Measurements from ENCODE around the gene LAP3. TPM values are rescaled to one million over a fixed set of nuclear protein-coding genes. Genes with fewer than 3 reads are reported as not detected.
"Not testable (repeated sequence)": the region's sequence is repeated elsewhere in the genome, so short reads cannot be mapped to it uniquely, and the experiment has no call there.

Gene LAP3
- total RNA-seq, 2 experiments from 2014 or later: 91.0 to 94.8 TPM

DNA sequence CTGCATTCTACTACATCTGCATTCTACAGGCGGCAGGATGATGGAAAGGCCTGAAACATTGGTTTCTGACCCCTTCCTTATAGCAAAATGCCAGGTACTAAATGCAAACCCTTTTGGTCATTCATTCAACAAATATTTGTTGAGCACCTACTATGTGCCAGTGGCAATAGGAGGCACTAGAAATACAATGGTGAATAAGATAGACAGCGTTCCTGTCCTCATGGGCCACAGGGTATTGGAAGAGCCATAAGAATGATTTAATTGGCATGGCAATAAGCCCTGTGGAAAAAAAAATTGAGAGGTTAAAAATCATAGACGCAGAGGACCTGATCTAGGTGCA, 17.3 kb upstream of the LAP3 start:
- CTCF ChIA-PET: interaction anchor here (1.3 kb wide), 1 partner anchor 93 kb away, joined by 3 read pairs; no protein-coding TSS in a partner anchor
- POLR2A ChIA-PET: no interaction called here

DNA sequence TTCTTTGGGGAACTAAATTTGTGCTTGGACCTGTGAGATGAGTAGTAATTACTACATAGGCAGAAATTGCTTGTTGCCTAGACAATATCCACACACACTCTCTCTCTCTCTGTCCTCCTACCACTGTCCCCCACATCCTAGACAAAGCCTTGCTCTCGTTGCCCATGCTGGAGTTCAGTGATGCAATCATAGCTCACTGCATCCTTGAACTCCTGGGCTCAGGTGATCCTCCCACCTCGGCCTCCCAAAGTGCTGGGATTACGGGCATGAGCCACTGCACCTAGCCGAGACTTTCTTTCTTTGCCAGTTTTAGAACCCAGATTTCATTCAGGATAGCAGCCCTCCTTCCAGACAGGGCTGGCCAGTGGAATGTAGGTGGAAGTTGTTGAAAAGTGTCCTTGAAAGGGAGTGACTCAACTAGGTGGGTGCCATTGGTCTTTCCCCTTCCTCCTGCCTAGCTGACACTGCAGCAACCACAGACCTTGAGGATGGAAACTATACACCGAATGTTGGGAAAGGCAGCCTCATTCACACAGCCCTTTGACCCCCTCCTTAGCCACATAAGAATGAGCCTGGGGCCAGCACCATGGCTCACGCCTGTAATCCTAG, 16.8 kb upstream of the LAP3 start:
- ChIA-PET CTCF (interaction anchor here (1.3 kb wide), 1 partner anchor 93 kb away, joined by 3 read pairs; no protein-coding TSS in a partner anchor), POLR2A (no interaction called here)

DNA sequence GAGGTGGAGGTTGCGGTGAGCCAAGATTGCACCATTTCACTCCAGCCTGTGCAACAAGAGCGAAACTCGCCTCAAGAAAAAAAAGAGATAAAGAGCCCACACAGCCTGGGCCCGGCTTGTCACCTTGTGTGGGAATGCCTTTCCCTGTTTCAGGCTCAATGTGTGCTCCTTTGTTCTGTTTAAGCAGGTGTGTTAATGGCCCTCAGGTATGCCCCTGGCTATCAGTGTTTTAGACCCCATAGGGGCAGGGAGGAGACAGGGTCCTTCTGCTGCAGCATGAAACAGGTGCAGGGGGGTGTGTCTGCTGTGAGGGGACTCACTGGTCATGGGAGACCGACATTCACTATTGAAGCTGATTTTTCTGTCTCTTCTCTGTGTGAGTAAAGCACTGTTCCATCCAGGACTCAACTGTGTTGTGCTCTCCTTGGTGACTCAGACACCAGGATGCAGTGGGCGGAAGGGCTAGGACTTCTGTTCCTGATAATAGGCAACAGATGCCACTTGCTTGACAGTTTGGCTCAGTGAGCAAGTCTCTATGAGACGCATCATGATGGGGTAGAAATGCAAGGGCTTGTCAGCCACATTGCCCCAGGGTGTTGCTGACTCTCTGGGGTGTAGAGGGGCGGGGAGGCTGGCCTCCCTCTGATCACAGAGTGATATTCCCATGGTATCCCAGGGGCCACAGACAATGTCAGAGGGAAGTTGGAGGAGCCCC, 15.6 kb upstream of the LAP3 start:
- CTCF ChIA-PET: no interaction called here
- POLR2A ChIA-PET: no interaction called here

DNA sequence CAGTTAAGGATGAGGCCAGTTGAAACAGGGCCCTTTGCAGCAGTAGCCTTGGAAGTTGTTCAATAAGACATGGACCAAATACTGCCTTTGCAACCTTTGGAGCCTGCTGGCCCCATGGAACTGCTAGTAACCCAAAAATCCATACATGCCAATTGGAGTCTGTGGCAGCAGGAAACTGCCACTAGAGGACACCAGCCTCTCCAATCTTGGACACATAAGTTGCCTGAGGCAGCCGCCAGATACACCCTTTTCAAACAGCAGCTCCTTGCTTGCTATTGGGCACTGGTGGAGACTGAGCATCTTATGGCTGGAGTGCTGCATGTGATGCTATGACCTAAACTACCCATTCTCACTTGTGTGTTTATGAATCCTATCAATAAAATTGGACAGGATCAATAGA, 14.8 kb upstream of the LAP3 start:
- CTCF ChIA-PET: interaction anchor here (1.6 kb wide), 1 partner anchor 13 kb away, joined by 3 read pairs; no protein-coding TSS in a partner anchor
- POLR2A ChIA-PET: no interaction called here

DNA sequence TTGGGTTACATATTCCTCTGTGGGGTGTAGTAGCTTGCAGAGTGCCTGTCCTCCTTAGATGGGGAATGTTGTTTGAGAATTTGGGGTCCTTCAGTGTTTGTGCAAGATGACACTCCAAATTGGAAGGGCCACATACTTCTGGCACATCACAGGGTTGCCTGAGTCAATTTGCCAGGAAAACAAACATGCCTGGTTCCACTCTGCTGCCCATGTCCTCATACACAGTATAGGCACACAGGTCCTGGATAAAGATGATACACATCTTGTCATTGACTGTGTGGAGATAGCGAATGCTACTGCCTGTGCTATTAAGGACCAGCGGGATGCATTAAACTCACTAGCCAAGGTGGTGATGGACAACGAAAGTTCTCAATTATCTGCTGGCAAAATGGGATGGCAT, 11.2 kb upstream of the LAP3 start:
- POLR2A ChIA-PET: no interaction called here
- CTCF ChIA-PET: no interaction called here

DNA sequence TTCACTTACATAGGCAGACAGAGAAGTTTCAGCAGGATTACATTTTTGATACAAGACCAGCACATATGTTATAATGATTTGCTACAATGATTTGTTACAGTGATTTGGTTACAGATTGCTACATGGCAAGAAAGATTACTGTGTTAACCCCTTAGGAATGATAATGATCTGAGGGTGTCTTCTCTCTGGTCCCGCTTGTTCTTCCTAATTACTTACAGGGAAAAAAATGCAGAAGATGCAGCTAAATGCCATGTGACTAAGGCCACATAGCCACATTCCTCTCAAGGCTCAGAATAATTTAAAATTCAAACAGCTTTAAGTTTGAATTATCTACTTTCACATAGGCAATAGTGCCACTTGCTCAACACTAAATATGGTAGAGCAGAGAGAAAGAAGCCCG, 9.7 kb upstream of the LAP3 start:
- CTCF ChIA-PET: no interaction called here
- POLR2A ChIA-PET: no interaction called here

DNA sequence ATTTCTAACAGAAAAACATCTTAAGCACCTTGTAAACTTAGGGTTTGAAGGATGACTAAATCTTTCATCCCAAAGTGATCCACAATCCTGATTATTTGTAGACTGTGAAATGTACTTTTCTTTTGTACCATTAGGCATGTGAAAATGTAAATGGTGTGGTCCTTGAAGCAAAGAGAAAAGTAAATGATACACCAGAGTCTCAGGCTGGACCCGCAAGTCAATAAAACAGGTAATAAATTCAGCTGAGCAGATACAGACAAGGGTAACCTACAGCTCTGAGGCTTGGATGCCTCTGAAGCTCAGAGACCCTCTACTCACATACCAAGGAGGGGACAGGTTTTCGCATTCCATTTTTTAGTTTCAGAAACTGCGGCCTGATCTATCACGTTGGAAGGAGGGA, 2.8 kb upstream of the LAP3 start:
- POLR2A ChIA-PET: no interaction called here
- CTCF ChIA-PET: interaction anchor here (1.6 kb wide), 1 partner anchor 25 kb away, joined by 3 read pairs; no protein-coding TSS in a partner anchor

DNA sequence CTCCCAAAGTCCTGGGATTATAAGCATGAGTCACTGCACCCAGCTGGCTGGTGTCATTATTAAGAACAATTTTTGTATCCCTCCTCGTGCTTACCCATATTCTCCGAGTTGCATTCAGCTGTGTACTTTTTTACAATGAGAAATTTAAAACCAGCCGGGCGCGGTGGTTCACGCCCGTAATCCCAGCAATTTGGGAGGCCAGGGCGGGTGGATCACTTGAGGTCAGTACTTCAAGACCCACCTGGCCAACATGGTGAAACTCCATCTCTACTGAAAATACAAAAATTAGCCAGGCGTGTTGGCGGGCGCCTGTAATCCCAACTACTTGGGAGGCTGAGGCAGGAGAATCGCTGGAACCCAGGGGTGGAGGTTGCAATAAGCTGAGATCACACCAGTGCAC, 1.8 kb upstream of the LAP3 start:
- CTCF ChIA-PET: interaction anchor here (0.5 to 1.5 kb wide), 2 partner anchors 26 to 36 kb away, joined by 3 read pairs; no protein-coding TSS in a partner anchor
- POLR2A ChIA-PET: not testable (repeated sequence)

DNA sequence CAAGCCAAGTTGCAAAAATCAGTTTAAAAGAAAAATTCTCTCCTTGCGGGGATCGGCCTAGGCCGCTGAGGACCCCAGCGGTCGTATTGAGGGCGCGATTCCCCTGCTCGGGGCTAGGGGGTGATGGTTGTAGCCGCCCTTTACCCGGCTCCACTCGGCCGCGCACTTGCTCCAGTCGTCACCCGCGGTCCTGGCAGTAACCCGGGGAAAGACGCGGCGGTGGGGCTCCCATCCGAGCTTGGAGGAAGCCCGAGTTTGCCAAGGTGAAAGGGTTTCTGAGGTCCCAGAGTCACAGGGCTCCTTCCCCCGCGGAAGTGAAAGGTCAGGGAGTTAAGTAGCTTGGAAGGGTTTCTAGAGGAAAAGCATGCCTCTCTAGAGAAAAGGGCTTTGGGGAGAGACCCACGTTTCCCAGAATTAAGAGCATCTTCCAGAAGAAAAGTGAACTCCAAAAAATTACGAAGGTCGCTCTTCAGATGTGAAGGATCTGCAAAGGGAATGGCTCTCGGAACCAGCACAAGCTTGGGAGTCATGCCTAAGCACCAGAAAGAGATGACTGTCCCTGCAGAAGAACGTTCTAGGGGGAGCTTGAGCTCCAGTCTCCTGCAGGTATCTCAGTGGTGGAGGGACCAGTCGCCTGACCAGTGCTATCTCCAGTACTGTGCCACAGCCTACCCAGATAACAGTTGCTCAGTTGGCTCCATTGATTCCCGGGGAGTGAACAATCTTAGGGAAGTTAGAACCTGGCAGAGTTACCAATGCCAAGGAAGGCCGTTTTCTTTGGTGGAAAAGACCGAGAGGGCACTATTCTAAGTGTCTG, 875 bp downstream of the LAP3 start:
- ChIA-PET POLR2A (interaction anchor here (0.6 to 1.3 kb wide), 3 partner anchors 26 to 37 kb away, joined by 3 to 13 read pairs (median 5); partner anchors contain the start of gene MED28), CTCF (interaction anchor here (0.8 to 1.6 kb wide), 2 partner anchors 29 to 37 kb away, joined by 3 to 8 read pairs; partner anchors contain the start of gene MED28)

DNA sequence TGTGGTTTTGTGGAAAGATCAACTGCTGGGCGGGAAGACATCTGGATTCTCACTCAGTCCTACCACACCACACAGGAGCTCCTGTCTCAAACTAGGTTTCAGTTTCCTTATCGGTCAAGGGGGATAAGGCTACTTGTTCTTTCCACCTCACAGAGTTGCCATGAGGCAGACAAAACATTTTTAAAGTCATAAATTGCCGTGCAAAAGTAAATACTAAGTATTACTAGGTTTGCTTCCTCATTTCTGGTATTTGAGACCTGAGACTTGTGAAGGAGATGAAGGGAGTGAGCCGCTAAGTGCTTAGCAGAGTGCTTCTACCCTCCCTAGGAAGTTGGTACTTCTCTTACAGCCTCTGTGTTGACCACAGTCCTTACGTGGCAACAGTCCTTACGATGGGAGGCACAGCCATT, 1.5 kb downstream of the LAP3 start:
- ChIA-PET CTCF (interaction anchor here (0.8 to 1.6 kb wide), 2 partner anchors 29 to 36 kb away, joined by 3 to 8 read pairs; partner anchors contain the start of gene MED28), POLR2A (interaction anchor here (0.6 to 1.3 kb wide), 3 partner anchors 26 to 36 kb away, joined by 3 to 13 read pairs (median 5); partner anchors contain the start of gene MED28)

DNA sequence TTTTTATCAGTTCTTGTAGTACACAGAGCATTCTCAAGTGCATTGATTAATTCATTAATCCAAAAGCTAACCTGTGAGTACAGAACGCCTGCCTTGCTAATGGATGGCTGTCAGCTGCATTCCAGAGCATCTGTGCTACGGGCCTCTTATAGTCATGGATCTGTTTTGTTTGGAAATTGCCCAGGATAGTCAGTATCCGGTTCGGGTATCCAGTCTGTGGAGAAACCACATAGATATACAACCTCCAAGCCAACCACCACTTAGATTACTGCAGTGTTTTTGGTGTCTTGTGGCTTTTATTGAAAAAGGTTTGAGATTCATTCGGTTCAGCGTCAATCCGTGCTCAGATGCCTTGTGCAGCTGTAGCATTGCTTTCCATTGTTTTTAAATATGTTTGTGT, 4.0 kb downstream of the LAP3 start:
- CTCF ChIA-PET: no interaction called here
- POLR2A ChIA-PET: no interaction called here

DNA sequence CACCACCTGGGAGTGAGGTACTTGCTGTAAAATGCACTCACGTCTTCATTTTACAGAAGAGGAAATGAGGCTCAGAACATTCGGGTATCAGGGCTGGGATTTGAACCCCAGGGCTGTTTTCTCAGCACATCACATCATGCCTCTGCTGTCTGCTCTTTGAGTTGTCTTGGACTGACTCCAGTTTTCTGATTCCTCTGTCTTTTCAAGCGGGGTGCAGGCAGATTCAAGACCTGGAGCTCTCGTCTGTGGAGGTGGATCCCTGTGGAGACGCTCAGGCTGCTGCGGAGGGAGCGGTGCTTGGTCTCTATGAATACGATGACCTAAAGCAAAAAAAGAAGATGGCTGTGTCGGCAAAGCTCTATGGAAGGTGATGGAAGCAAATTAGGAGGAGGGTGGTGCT, 6.3 kb downstream of the LAP3 start:
- CTCF ChIA-PET: no interaction called here
- POLR2A ChIA-PET: no interaction called here

DNA sequence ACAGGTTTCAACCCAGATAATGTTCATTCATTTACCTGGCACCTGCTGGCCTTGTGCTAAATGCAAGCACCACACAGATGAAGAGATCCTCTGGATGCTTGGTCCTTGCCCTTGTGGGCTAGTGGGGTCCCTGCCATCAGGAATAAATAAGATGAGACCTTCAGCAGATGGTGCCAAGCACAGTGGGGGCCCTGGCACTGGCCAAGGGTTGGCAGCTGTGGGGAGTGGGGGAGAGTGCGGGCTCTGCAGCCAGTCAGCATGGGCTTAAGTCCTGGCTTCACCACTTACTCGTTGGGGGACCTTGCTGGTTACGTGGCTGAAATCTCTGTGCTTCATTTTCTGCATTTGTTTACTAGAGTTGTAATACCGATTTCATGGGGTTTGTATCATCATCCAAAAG, 6.9 kb downstream of the LAP3 start:
- CTCF ChIA-PET: no interaction called here
- POLR2A ChIA-PET: no interaction called here

DNA sequence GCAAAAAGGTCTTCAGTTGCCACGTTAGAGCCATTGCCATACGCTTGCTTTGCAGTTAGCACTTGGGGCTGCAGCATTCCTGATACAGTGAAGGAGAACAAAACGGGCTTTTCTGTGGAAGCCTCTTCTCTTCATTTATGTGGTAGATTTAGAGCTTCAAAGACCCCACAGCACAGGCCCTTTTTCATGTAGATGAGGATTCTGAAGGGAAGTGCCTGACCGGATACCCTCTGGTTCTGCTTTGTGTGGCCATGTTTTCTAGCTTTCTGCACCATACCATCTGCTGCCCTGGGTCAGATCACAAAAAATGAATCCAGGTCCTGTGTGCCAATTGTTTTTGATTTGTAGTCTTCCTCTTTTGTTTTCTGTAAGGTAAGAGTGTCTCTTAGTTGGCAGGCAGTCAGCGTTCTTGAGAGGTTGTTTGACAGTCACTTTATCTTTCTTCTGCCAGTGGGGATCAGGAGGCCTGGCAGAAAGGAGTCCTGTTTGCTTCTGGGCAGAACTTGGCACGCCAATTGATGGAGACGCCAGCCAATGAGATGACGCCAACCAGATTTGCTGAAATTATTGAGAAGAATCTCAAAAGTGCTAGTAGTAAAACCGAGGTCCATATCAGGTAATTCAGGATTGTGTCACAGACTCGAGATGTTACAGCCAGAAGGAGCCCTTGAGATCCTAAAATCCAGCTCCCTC, 7.7 kb downstream of the LAP3 start:
- CTCF ChIA-PET: no interaction called here
- POLR2A ChIA-PET: interaction anchor here (0.7 kb wide), 1 partner anchor 29 kb away, joined by 3 read pairs; the partner anchor contains the start of gene MED28

DNA sequence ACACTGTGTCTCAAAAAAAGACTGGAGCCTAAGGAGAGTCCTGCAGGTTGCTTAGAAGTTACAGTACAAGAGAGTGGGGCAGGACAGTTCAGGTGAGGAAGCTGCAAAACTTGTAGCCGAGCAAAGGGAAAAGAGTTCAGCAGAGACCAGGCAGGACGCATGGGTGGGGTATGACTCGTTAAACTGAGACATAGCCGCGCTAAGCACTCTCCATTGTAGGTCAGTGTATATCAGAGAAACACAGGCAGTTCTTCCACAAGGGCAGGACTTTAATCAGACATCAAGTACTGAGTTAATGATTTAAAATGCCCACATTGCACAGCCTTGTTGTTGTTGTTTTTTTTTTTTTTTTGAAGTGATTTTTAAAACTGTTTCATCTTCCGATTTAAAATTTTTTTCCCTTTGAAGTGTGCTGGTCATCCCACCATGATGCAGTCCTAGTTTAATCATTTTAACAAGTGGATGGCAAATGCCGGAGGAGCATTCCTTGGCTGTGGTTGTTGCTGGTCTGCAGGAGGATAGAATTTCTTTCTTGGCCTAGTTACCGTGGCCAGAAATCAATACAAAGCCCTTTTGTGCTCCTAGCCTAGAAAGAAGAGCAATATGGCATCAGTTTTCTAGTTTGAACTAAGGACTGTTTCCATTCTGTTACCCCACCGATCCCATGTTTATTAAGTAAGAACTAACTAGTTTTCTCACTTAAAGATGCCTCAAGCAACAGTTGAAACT, 10.3 kb downstream of the LAP3 start:
- CTCF ChIA-PET: interaction anchor here (0.7 kb wide), 1 partner anchor 220 kb away, joined by 3 read pairs; no protein-coding TSS in a partner anchor
- POLR2A ChIA-PET: interaction anchor here (0.7 kb wide), 1 partner anchor 30 kb away, joined by 4 read pairs; no protein-coding TSS in a partner anchor

DNA sequence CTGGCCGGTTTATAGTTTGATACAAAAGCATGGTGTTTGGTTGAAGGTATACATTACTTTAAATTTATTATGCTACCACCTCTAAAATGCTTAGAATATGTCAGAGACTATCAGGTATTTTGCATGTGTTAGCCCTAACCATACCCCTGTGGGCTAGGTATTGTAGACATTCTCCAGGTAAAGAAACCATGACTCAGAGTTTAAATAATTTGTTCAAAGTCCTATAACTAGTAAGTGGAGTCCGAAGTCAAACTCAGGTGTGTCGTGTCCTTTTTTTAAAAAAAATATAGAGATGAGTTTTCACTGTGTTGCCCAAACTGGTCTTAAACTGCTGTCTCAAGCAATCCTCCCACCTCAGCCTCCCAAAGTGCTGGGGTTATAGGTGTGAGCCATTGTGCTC, 12.4 kb downstream of the LAP3 start:
- ChIA-PET POLR2A (no interaction called here), CTCF (no interaction called here)

DNA sequence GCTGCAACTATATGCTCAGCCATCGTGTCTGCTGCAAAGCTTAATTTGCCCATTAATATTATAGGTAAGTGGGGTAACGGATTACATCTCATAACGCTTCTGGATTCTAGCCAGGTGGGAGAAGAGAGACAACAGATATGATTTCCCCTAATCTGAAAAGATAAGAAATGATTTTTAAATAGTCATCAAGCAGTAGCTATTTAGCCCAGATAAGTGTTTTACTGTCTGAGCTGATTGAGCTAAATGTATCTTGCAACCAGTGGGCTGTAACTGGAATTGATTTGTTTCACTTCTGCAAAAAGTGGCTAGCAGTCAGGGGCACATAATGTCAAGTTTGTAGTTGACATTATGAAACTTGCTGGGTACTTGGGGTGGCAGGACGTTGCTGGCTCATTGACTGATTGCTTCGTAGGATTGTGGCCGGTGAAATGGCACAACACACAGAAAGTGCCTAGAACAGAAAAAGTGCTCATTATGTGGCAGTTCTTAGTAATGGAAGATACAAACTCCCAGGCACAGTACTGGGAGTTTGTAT, 18.5 kb downstream of the LAP3 start:
- POLR2A ChIA-PET: interaction anchor here (1.2 kb wide), 1 partner anchor 56 kb away, joined by 5 read pairs; no protein-coding TSS in a partner anchor
- CTCF ChIA-PET: no interaction called here

DNA sequence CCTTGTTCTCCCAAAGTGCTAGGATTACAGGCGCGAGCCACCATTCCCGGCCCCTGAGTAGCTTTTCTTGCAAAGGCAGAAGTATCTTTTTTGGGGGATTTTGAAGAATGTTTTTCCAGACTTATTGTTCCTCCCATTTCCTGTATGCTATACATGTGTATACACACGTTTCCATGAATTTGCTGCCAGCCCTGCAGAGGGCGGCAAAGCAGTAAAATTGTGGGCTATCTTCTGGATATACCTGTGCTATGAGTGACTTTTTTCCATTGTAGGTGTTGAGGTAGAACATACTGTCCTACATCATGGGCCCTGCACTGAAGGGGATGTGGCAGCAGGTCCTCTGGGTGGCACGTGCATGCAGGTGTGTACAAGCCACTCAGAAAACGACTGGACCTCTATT, 20.5 kb downstream of the LAP3 start:
- CTCF ChIA-PET: interaction anchor here (1.2 kb wide), 1 partner anchor 39 kb away, joined by 3 read pairs; no protein-coding TSS in a partner anchor
- POLR2A ChIA-PET: no interaction called here

DNA sequence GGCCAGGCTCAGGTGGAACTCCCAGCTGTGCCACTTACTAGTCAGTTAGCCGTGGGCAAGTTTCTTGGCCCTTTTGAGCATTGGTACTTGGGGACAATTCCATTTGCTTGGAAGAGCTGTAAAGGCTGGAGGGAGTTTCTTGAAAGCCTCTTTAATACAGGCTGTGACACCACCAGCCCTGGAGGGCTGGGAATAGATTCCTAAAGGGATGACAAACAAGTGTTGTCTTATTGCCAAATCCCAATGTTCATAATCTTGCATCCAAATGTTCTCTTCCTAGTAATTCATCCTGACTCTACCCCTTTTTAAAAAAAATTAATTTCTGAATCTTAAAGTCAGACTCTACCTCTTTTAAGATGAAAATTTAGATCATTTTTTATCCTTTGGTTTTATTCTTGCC, 22.8 kb downstream of the LAP3 start:
- ChIA-PET POLR2A (interaction anchor here (0.6 kb wide), 1 partner anchor 206 kb away, joined by 5 read pairs; no protein-coding TSS in a partner anchor), CTCF (no interaction called here)
